ENCODE results near the gene OTOP2. TPM values are rescaled to one million over a fixed set of nuclear protein-coding genes. Genes with fewer than 3 reads are reported as not detected.
"Not testable (repeated sequence)": the region's sequence is repeated elsewhere in the genome, so short reads cannot be mapped to it uniquely, and the experiment has no call there.

Gene OTOP2
- total RNA-seq, 1 donor from 2014 or later = not detected

- Histone ChIP-seq H3K9me3 (ENCODE audit: control insufficient read depth in 3 of 3, low read length in 3 of 3) (no peaks in the 10 kb centered on the region), H3K27me3 (ENCODE audit: control insufficient read depth in 3 of 3, insufficient read depth in 3 of 3, low read length in 3 of 3) (peaks cover 34 to 45% (median 35%) of the 10 kb centered on the region in 3 donors), H3K9ac (ENCODE audit: low read depth in 1 of 3, low read length in 3 of 3) (no peak overlapping the region), H3K4me3 (ENCODE audit: low read length in 3 of 3) (no peak overlapping the region), H3K36me3 (ENCODE audit: control insufficient read depth in 3 of 3, insufficient read depth in 3 of 3, low read length in 3 of 3) (no peaks in the 10 kb centered on the region), H3K4me1 (ENCODE audit: control insufficient read depth in 3 of 3, insufficient read depth in 3 of 3, low read length in 3 of 3) (no peaks in the 10 kb centered on the region), H3K27ac (ENCODE audit: low read depth, low read length) (no peak overlapping the region)
These were observed 23.9 kb upstream of the OTOP2 start for GRCh38 chr17:74900208-74900607.

GRCh38 chr17:74901353-74902135, 22.5 kb upstream of the OTOP2 start:
- Histone ChIP-seq H3K27ac (ENCODE audit: low read depth, low read length) (no peak overlapping the region), H3K9ac (ENCODE audit: low read depth in 1 of 3, low read length in 3 of 3) (no peak overlapping the region), H3K27me3 (ENCODE audit: control insufficient read depth in 3 of 3, insufficient read depth in 3 of 3, low read length in 3 of 3) (peaks cover 28 to 33% (median 32%) of the 10 kb centered on the region in 3 donors), H3K36me3 (ENCODE audit: control insufficient read depth in 3 of 3, insufficient read depth in 3 of 3, low read length in 3 of 3) (no peaks in the 10 kb centered on the region), H3K9me3 (ENCODE audit: control insufficient read depth in 3 of 3, low read length in 3 of 3) (no peaks in the 10 kb centered on the region), H3K4me1 (ENCODE audit: control insufficient read depth in 3 of 3, insufficient read depth in 3 of 3, low read length in 3 of 3) (no peaks in the 10 kb centered on the region), H3K4me3 (ENCODE audit: low read length in 3 of 3) (no peak overlapping the region)

GRCh38 chr17:74903034-74903433, 21.0 kb upstream of the OTOP2 start:
- Histone ChIP-seq H3K36me3 (ENCODE audit: control insufficient read depth in 3 of 3, insufficient read depth in 3 of 3, low read length in 3 of 3) (no peaks in the 10 kb centered on the region), H3K27ac (ENCODE audit: low read depth, low read length) (no peak overlapping the region), H3K4me3 (ENCODE audit: low read length in 3 of 3) (no peak overlapping the region), H3K9ac (ENCODE audit: low read depth in 1 of 3, low read length in 3 of 3) (no peak overlapping the region), H3K9me3 (ENCODE audit: control insufficient read depth in 3 of 3, low read length in 3 of 3) (no peaks in the 10 kb centered on the region), H3K4me1 (ENCODE audit: control insufficient read depth in 3 of 3, insufficient read depth in 3 of 3, low read length in 3 of 3) (no peaks in the 10 kb centered on the region), H3K27me3 (ENCODE audit: control insufficient read depth in 3 of 3, insufficient read depth in 3 of 3, low read length in 3 of 3) (peaks cover 27 to 30% (median 29%) of the 10 kb centered on the region in 3 donors)

- H3K27me3 ChIP-seq (ENCODE audit: control insufficient read depth in 3 of 3, insufficient read depth in 3 of 3, low read length in 3 of 3) = peaks cover 27 to 30% (median 29%) of the 10 kb centered on the region in 3 donors
- H3K9ac ChIP-seq (ENCODE audit: low read depth in 1 of 3, low read length in 3 of 3) = no peak overlapping the region
- no peak overlapping the region for H3K4me3 ChIP-seq (ENCODE audit: low read length in 3 of 3)
- H3K9me3 ChIP-seq (ENCODE audit: control insufficient read depth in 3 of 3, low read length in 3 of 3) = no peaks in the 10 kb centered on the region
- H3K36me3 ChIP-seq (ENCODE audit: control insufficient read depth in 3 of 3, insufficient read depth in 3 of 3, low read length in 3 of 3) = no peaks in the 10 kb centered on the region
- no peaks in the 10 kb centered on the region for H3K4me1 ChIP-seq (ENCODE audit: control insufficient read depth in 3 of 3, insufficient read depth in 3 of 3, low read length in 3 of 3)
- no peak overlapping the region for H3K27ac ChIP-seq (ENCODE audit: low read depth, low read length)
These were observed 20.4 kb upstream of the OTOP2 start for GRCh38 chr17:74903671-74904070.

GRCh38 chr17:74904687-74905409, 19.2 kb upstream of the OTOP2 start:
- Histone ChIP-seq H3K4me3 (ENCODE audit: low read length in 3 of 3) (no peak overlapping the region), H3K27me3 (ENCODE audit: control insufficient read depth in 3 of 3, insufficient read depth in 3 of 3, low read length in 3 of 3) (peaks cover 27 to 30% (median 29%) of the 10 kb centered on the region in 3 donors), H3K27ac (ENCODE audit: low read depth, low read length) (no peak overlapping the region), H3K4me1 (ENCODE audit: control insufficient read depth in 3 of 3, insufficient read depth in 3 of 3, low read length in 3 of 3) (no peaks in the 10 kb centered on the region), H3K9me3 (ENCODE audit: control insufficient read depth in 3 of 3, low read length in 3 of 3) (no peaks in the 10 kb centered on the region), H3K9ac (ENCODE audit: low read depth in 1 of 3, low read length in 3 of 3) (no peak overlapping the region), H3K36me3 (ENCODE audit: control insufficient read depth in 3 of 3, insufficient read depth in 3 of 3, low read length in 3 of 3) (no peaks in the 10 kb centered on the region)

- H3K9me3 ChIP-seq (ENCODE audit: control insufficient read depth in 3 of 3, low read length in 3 of 3); H3K4me1 ChIP-seq (ENCODE audit: control insufficient read depth in 3 of 3, insufficient read depth in 3 of 3, low read length in 3 of 3); H3K4me3 ChIP-seq (ENCODE audit: low read length in 3 of 3); H3K9ac ChIP-seq (ENCODE audit: low read depth in 1 of 3, low read length in 3 of 3); H3K36me3 ChIP-seq (ENCODE audit: control insufficient read depth in 3 of 3, insufficient read depth in 3 of 3, low read length in 3 of 3); H3K27ac ChIP-seq (ENCODE audit: low read depth, low read length): not testable (repeated sequence)
- H3K27me3 ChIP-seq (ENCODE audit: control insufficient read depth in 3 of 3, insufficient read depth in 3 of 3, low read length in 3 of 3) = peaks cover 22 to 26% (median 24%) of the 10 kb centered on the region in 3 donors
These were observed 17.8 kb upstream of the OTOP2 start for GRCh38 chr17:74906214-74906793.

GRCh38 chr17:74907012-74907411, 17.1 kb upstream of the OTOP2 start:
- no peak overlapping the region for H3K27ac ChIP-seq (ENCODE audit: low read depth, low read length)
- H3K9ac ChIP-seq (ENCODE audit: low read depth in 1 of 3, low read length in 3 of 3) = no peak overlapping the region
- no peaks in the 10 kb centered on the region for H3K4me1 ChIP-seq (ENCODE audit: control insufficient read depth in 3 of 3, insufficient read depth in 3 of 3, low read length in 3 of 3)
- H3K27me3 ChIP-seq (ENCODE audit: control insufficient read depth in 3 of 3, insufficient read depth in 3 of 3, low read length in 3 of 3) = peaks cover 15 to 20% (median 19%) of the 10 kb centered on the region in 3 donors
- H3K36me3 ChIP-seq (ENCODE audit: control insufficient read depth in 3 of 3, insufficient read depth in 3 of 3, low read length in 3 of 3) = no peaks in the 10 kb centered on the region
- H3K9me3 ChIP-seq (ENCODE audit: control insufficient read depth in 3 of 3, low read length in 3 of 3) = no peaks in the 10 kb centered on the region
- no peak overlapping the region for H3K4me3 ChIP-seq (ENCODE audit: low read length in 3 of 3)

- H3K4me1 ChIP-seq (ENCODE audit: control insufficient read depth in 3 of 3, insufficient read depth in 3 of 3, low read length in 3 of 3); H3K9me3 ChIP-seq (ENCODE audit: control insufficient read depth in 3 of 3, low read length in 3 of 3); H3K4me3 ChIP-seq (ENCODE audit: low read length in 3 of 3); H3K36me3 ChIP-seq (ENCODE audit: control insufficient read depth in 3 of 3, insufficient read depth in 3 of 3, low read length in 3 of 3); H3K27ac ChIP-seq (ENCODE audit: low read depth, low read length); H3K9ac ChIP-seq (ENCODE audit: low read depth in 1 of 3, low read length in 3 of 3): not testable (repeated sequence)
- peaks cover 8 to 10% (median 9%) of the 10 kb centered on the region in 3 donors for H3K27me3 ChIP-seq (ENCODE audit: control insufficient read depth in 3 of 3, insufficient read depth in 3 of 3, low read length in 3 of 3)
These were observed 15.0 kb upstream of the OTOP2 start for GRCh38 chr17:74909097-74909496.

GRCh38 chr17:74911423-74911822, 12.7 kb upstream of the OTOP2 start:
- not testable (repeated sequence) for H3K4me1 ChIP-seq (ENCODE audit: control insufficient read depth in 3 of 3, insufficient read depth in 3 of 3, low read length in 3 of 3); H3K27ac ChIP-seq (ENCODE audit: low read depth, low read length); H3K4me3 ChIP-seq (ENCODE audit: low read length in 3 of 3); H3K9me3 ChIP-seq (ENCODE audit: control insufficient read depth in 3 of 3, low read length in 3 of 3); H3K36me3 ChIP-seq (ENCODE audit: control insufficient read depth in 3 of 3, insufficient read depth in 3 of 3, low read length in 3 of 3); H3K9ac ChIP-seq (ENCODE audit: low read depth in 1 of 3, low read length in 3 of 3)
- peaks cover 4 to 10% (median 9%) of the 10 kb centered on the region in 3 donors for H3K27me3 ChIP-seq (ENCODE audit: control insufficient read depth in 3 of 3, insufficient read depth in 3 of 3, low read length in 3 of 3)
